ENCODE data around the gene L1CAM.

Gene L1CAM

GRCh38 chrX:153924149-153924861 is 38.3 kb upstream of the L1CAM start:
- peak; percentile 36 for DNase-seq

GRCh38 chrX:153922932-153923857 is 37.2 kb upstream of the L1CAM start:
- DNase-seq: no peak

GRCh38 chrX:153921511-153922446 is 35.8 kb upstream of the L1CAM start:
- no peak for DNase-seq

- DNase-seq: no peak
Measured at GRCh38 chrX:153921070-153921469, 35.1 kb upstream of the L1CAM start.

DNA sequence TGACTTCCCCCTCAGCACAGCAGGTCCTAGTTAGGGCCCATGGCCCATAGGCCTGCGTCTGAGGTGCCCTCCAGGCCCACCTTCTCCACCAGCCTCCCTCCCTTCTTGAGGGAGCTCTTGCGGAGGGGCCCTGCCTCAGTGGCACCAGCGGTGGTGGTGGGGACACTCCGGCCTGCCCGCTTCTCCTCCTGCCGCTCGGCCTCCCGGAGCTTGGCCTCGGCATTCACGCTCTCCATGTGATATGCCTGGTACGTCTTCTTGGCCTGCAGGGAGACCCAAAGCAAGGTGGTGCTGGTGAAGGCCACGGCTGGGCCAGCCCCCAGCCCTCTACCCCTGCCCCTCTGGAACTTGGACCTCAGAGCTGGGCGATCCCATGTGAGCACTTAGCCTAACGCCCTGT is 34.6 kb upstream of the L1CAM start:
- DNase-seq: no peak

- DNase-seq: no peak
Measured at GRCh38 chrX:153919281-153919680, 33.3 kb upstream of the L1CAM start.

DNA sequence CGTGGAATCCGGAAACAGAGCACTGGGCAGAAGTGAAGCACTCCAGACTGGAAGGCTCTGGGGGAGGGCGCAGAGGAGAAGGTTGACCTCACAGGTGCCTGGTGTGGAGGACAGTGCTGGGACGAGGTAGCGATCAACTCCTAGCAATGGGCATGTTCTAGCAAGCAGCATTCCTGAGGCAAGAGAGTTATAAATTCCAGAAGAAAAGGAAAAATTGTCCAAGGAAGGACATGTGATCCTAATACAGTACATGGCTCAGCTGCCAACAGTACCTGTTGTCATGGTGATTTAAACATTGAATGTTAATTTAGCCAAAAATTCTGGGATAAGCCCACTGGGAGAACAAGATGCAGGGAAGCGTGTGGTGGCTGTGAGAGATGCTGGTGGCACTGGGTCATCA is 31.9 kb upstream of the L1CAM start:
- DNase-seq: no peak

- no peak for DNase-seq
Measured at GRCh38 chrX:153913701-153914100, 27.7 kb upstream of the L1CAM start.

DNA sequence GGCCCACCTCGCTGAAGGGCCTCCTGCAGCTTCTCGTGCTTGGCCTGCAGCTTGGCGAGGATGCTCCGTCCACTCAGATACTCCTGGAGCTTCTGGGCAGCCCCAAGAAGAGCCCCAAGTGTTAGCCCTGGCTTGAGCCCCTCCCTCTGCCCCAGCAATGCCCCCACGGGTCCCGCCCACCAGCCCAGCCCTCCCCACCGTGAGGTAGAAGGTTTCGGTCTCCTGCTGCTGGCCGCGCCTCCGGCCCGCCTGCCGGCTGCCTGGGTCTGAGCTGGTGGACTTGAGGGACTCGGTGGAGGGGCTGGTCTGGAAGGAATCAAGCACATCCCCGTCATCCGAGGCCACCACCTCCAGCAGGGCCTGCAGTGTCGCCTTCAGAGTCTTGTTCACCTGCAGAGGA is 27.2 kb upstream of the L1CAM start:
- no peak for DNase-seq

DNA sequence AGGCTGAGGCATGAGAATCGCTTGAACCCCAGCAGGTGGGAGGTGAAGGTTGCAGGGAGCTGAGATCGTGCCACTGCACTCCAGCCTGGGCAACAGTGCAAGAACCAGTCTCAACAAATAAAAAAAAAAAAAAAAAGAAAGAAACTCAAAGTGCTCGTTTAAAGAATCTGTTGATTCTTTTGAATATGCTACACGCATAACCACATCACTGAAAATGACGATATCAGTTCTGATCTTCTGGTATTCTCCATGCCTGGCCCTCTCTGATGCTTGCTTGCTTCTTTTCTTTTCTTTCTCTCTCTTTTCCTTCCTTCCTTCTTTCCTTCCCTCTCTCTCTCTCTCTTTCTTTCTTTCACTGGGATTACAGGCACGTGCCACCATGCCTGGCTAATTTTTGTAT is 25.8 kb upstream of the L1CAM start:
- DNase-seq: no peak

DNA sequence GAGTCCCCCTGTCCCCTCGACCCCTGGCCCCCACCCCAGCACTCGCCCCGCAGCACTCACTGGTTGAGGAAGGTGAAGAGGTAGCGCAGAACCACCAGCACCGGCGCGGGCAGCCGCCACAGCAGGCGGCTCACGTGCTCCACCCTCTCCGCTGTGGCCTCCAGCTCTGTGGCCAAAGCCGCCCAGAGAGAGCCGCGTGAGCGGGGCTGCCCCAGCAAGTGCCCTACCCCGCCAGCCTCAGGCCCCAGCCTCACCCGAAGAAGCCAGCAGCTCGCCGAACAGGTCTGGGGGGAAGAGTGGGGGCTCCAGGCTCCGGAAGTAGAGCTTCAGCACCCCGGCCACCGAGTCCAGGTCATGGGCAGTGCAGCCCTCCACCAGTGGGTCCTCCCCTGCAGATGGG is 24.5 kb upstream of the L1CAM start:
- no peak for DNase-seq

- DNase-seq: no peak
Measured at GRCh38 chrX:153909980-153910360, 24.0 kb upstream of the L1CAM start.

DNA sequence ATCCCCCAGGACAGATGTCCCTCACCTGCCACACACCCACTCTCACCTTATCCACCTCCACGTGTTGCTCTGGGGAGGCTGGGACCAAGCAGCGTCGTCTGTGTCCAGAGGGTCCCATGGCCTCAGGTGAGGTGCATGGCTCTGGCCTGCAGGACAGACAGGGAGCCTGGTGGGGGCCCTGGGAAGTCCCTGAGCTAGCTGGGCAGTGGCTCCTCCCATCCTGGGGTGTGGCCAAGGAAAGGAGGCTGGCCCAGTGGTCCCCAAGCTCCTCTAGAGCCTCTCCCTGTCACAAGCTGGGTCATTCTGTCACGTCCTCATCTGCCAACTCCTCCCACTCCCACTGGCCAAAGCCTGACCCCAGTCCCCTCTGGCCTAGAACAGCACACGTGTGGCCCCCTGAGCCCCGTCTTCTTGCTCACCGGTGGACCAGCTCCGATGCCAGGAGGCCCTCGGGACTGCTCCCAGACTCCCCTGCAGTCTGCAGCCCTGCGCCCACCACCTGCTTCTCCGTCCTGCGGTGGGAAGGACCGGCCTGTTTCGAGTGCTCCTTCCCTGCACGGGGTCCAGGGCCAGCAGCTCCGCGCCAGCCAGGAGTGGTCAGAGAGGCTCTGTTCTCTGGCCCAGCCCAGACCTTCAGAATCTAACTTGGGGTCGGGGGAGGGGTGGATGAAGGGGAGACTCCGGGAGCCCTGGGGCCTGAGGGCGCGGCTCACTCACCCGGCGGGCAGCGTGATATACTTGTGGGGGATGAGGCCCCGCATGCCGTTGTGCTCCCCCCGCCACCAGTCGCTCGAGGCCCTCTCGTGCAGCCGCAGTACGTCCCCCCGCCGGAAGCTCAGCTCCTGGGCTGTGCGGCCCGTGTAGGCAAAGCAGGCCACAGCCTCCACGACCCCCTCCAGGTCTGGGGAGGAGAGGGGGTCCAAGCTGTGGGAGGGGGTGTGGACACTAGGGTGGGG is 23.3 kb upstream of the L1CAM start:
- DNase-seq: no peak

GRCh38 chrX:153908219-153908860 is 22.4 kb upstream of the L1CAM start:
- no peak for DNase-seq

GRCh38 chrX:153907456-153907855 is 21.5 kb upstream of the L1CAM start:
- DNase-seq: no peak

DNA sequence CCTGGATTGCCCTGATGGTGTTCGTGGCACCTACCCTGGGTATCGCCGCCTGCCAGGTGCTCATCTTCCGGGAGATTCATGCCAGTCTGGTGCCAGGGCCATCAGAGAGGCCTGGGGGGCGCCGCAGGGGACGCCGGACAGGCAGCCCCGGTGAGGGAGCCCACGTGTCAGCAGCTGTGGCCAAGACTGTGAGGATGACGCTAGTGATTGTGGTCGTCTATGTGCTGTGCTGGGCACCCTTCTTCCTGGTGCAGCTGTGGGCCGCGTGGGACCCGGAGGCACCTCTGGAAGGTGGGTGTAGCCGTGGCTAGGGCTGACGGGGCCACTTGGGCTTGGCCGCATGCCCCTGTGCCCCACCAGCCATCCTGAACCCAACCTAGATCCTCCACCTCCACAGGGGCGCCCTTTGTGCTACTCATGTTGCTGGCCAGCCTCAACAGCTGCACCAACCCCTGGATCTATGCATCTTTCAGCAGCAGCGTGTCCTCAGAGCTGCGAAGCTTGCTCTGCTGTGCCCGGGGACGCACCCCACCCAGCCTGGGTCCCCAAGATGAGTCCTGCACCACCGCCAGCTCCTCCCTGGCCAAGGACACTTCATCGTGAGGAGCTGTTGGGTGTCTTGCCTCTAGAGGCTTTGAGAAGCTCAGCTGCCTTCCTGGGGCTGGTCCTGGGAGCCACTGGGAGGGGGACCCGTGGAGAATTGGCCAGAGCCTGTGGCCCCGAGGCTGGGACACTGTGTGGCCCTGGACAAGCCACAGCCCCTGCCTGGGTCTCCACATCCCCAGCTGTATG is 20.3 kb upstream of the L1CAM start:
- peak; percentile 17 for DNase-seq

GRCh38 chrX:153905481-153906095 is 19.6 kb upstream of the L1CAM start:
- DNase-seq: no peak

GRCh38 chrX:153903991-153904957 is 18.3 kb upstream of the L1CAM start, which contains the start of gene AVPR2:
TSS of gene AVPR2 (plus strand) at chrX:153904673. CDS start at chrX:153905146, 473 bp downstream.
- DNase-seq: no peak

Data from CD4-positive, alpha-beta T cell treated with Interleukin-4 for 4 hours (primary cell).